Motor neuron (in vitro differentiated cells): ENCODE data around the gene CRTAC1. TPM values are rescaled to one million over a fixed set of nuclear protein-coding genes. Genes with fewer than 3 reads are reported as not detected.
A peak's percentile ranks its signal among the peaks of the same experiment; 100 is the strongest.
"Not testable (repeated sequence)": the region's sequence is repeated elsewhere in the genome, so short reads cannot be mapped to it uniquely, and the experiment has no call there.

Experiments used
- ATAC-seq, 8 experiments: fragments of 200-7000 bp; cut with Tn5 transposase; replicated peaks in 6 of 8; 2 replicates each; pipeline ENCODE4 v1.8.0; 2021; ENCODE audit warnings: mild to moderate bottlenecking in 8 of 8, moderate library complexity in 8 of 8
- H3K27ac ChIP-seq, 2 donors: fragments of 250-450 bp; sonication (Bioruptor Pico); 2 replicates each; pipeline ENCODE4 v1.9.0; 2021; ENCODE audit warnings: antibody characterized with exemption in 2 of 2, mild to moderate bottlenecking in 2 of 2, moderate library complexity in 1 of 2
- H3K4me1 ChIP-seq, 2 donors: fragments of 250-450 bp; sonication (Bioruptor Pico); replicated peaks in 1 of 2; 2 replicates each; pipeline ENCODE4 v1.6.1; 2021; ENCODE audit warnings: antibody characterized with exemption in 2 of 2, mild to moderate bottlenecking in 2 of 2, moderate library complexity in 1 of 2
- H3K4me3 ChIP-seq, 5 donors: fragments of 250-450 bp; sonication (Bioruptor Pico); 2 replicates each; pipeline ENCODE4 v1.9.0; 2021; ENCODE audit warnings: antibody characterized with exemption in 5 of 5, mild to moderate bottlenecking in 5 of 5, moderate library complexity in 4 of 5
- WGBS, 10 experiments: fragments of 450-650 bp; shearing (Covaris generic); methylation state at CpG; one replicate each; pipeline ENCODE4 v1.0.0; 2022; 5-methylcytosine and 5-hydroxymethylcytosine counted together
- in situ Hi-C, 9 experiments: fragments of 400-800 bp; cut with MboI; loops; one replicate each; pipeline ENCODE4 v1.15.0; 2021; ENCODE audit warnings: low sequenced_read_pairs in 9 of 9, low pct_unique_long_range_greater_than_20kb in 2 of 9; ENCODE audit not compliant: unreplicated experiment in 9 of 9
- total RNA-seq, 8 experiments: library from RNA; unstranded; fragments of 300-600 nt; gene quantifications; 2 replicates each; pipeline versions ENCODE4 v1.2.3 to v1.2.4, GENCODE V29; 2022

CRTAC1 gene
- total RNA-seq, 8 experiments from 2014 or later, result 0.17 to 11.5 (median 5.3) TPM; not detected in 1

GRCh38 chr10:97851341-97852001 is 178.9 kb downstream of the CRTAC1 start:
- H3K4me1 ChIP-seq, result peaks cover 4% of the 10 kb centered on the region in 2 donors
- H3K4me3 ChIP-seq, result peak overlapping the region in 1 of 5 donors; percentile 77
- in situ Hi-C loops, result no loop called here
- WGBS, 10 experiments, result 58 to 100% (median 82%) methylated on average over 1 to 5 of the region's 7 CpGs; no CpG with 5 or more reads in 2 of the 10 experiments
- no peak overlapping the region for H3K27ac ChIP-seq
- ATAC-seq, result no peak

- H3K4me1 ChIP-seq, result peaks cover 4% of the 10 kb centered on the region in 2 donors
- peak in 5 of 8 experiments; percentile 57 to 65 (median 60) for ATAC-seq
- H3K4me3 ChIP-seq, result peak overlapping the region; percentile 48 to 77 (median 62)
- WGBS, 10 experiments, result 40% methylated on average over 1 of the region's 13 CpGs; no CpG with 5 or more reads in 9 of the 10 experiments
- H3K27ac ChIP-seq, result no peak overlapping the region
- in situ Hi-C loops, result no loop called here
Observed at GRCh38 chr10:97850446-97850845, 180.0 kb downstream of the CRTAC1 start.

- no CpG with 5 or more reads among the region's 87 CpGs for WGBS, 10 experiments
- peak within 1 kb of the TSS in 1 of 2 donors; percentile 55 for H3K27ac ChIP-seq
- ATAC-seq, result peak; percentile 86 to 99 (median 88)
Observed at GRCh38 chr10:97849687-97850402, 180.6 kb downstream of the CRTAC1 start, which contains the start of gene GOLGA7B. Gene GOLGA7B, plus strand, starts transcription at chr10:97849843. Its CDS starts 461 bp downstream, at chr10:97850304.

GRCh38 chr10:97849103-97849686 is 181.2 kb downstream of the CRTAC1 start:
- in situ Hi-C loops, result no loop called here
- peaks cover 4% of the 10 kb centered on the region in 2 donors for H3K4me1 ChIP-seq
- ATAC-seq, result peak in 2 of 8 experiments; percentile 2 to 13
- H3K27ac ChIP-seq, result no peak overlapping the region
- 0 to 43% (median 18%) methylated on average over 2 to 8 of the region's 16 CpGs; no CpG with 5 or more reads in 3 of the 10 experiments for WGBS, 10 experiments
- H3K4me3 ChIP-seq, result peak overlapping the region; percentile 48 to 77 (median 62)

More at GRCh38 chr10:97849687-97850402, 180.6 kb downstream of the CRTAC1 start, which contains the start of gene GOLGA7B:
- Histone ChIP-seq H3K4me3 (peak within 1 kb of the TSS; percentile 48 to 77 (median 62)), H3K4me1 (peaks cover 4% of the 10 kb centered on the region in 2 donors)
- in situ Hi-C loops, result no loop called here

GRCh38 chr10:97844678-97845077 is 185.7 kb downstream of the CRTAC1 start:
- 49 to 100% (median 71%) methylated on average over 1 to 3 of the region's 3 CpGs; no CpG with 5 or more reads in 2 of the 10 experiments for WGBS, 10 experiments
- ATAC-seq, result no peak
- H3K4me3 ChIP-seq, result no peak overlapping the region
- no peak overlapping the region for H3K27ac ChIP-seq
- in situ Hi-C loops, result no loop called here
- H3K4me1 ChIP-seq, result peaks cover 0 to 2% of the 10 kb centered on the region in 2 donors

- H3K4me3 ChIP-seq, H3K4me1 ChIP-seq, in situ Hi-C loops, ATAC-seq, H3K27ac ChIP-seq: not testable (repeated sequence)
- 60% methylated on average over 1 of the region's 2 CpGs; no CpG with 5 or more reads in 9 of the 10 experiments for WGBS, 10 experiments
Observed at GRCh38 chr10:97843972-97844371, 186.4 kb downstream of the CRTAC1 start.

GRCh38 chr10:97843281-97843671 is 187.1 kb downstream of the CRTAC1 start:
- WGBS, 10 experiments, result 46 to 80% (median 57%) methylated on average over 1 to 2 of the region's 2 CpGs; no CpG with 5 or more reads in 4 of the 10 experiments
- Histone ChIP-seq H3K4me3 (no peak overlapping the region), H3K27ac (no peak overlapping the region), H3K4me1 (peaks cover 0 to 2% of the 10 kb centered on the region in 2 donors)
- ATAC-seq, result no peak
- in situ Hi-C loops, result no loop called here

- ATAC-seq, result no peak
- Histone ChIP-seq H3K4me3 (no peak overlapping the region), H3K27ac (no peak overlapping the region), H3K4me1 (peaks cover 0 to 2% of the 10 kb centered on the region in 2 donors)
- 7 to 100% (median 74%) methylated on average over 1 to 6 of the region's 7 CpGs for WGBS, 10 experiments
- in situ Hi-C loops, result no loop called here
Observed at GRCh38 chr10:97842656-97843280, 187.7 kb downstream of the CRTAC1 start.

GRCh38 chr10:97842114-97842513 is 188.3 kb downstream of the CRTAC1 start:
- in situ Hi-C loops, H3K4me1 ChIP-seq: not testable (repeated sequence)

GRCh38 chr10:97841166-97841565 is 189.3 kb downstream of the CRTAC1 start:
- H3K4me3 ChIP-seq, in situ Hi-C loops, ATAC-seq, H3K27ac ChIP-seq, H3K4me1 ChIP-seq: not testable (repeated sequence)
- no CpG with 5 or more reads among the region's 22 CpGs for WGBS, 10 experiments

More at GRCh38 chr10:97842114-97842513, 188.3 kb downstream of the CRTAC1 start:
- 60 to 100% (median 69%) methylated on average over 1 of the region's 3 CpGs; no CpG with 5 or more reads in 6 of the 10 experiments for WGBS, 10 experiments
- H3K27ac ChIP-seq, ATAC-seq, H3K4me3 ChIP-seq: not testable (repeated sequence)

GRCh38 chr10:97838091-97838490 is 192.3 kb downstream of the CRTAC1 start:
- no peak overlapping the region for H3K4me3 ChIP-seq
- in situ Hi-C loops, result no loop called here
- WGBS, 10 experiments, result 60 to 100% (median 90%) methylated on average over 1 to 3 of the region's 3 CpGs; no CpG with 5 or more reads in 5 of the 10 experiments
- ATAC-seq, result no peak
- no peak overlapping the region for H3K27ac ChIP-seq
- peaks cover 0 to 2% of the 10 kb centered on the region in 2 donors for H3K4me1 ChIP-seq

- no peak overlapping the region for H3K27ac ChIP-seq
- no peak for ATAC-seq
- in situ Hi-C loops, result no loop called here
- no peak overlapping the region for H3K4me3 ChIP-seq
- peaks cover 0 to 2% of the 10 kb centered on the region in 2 donors for H3K4me1 ChIP-seq
- WGBS, 10 experiments, result 0 to 83% (median 35%) methylated on average over 1 to 2 of the region's 2 CpGs; no CpG with 5 or more reads in 5 of the 10 experiments
Observed at GRCh38 chr10:97836446-97836845, 194.0 kb downstream of the CRTAC1 start.
